ENCODE measurements around the gene ZNF615.
A peak's percentile ranks its signal among the peaks of the same experiment; 100 is the strongest.
"Not testable (repeated sequence)": the region's sequence is repeated elsewhere in the genome, so short reads cannot be mapped to it uniquely, and the experiment has no call there.

The ZNF615 gene

DNA sequence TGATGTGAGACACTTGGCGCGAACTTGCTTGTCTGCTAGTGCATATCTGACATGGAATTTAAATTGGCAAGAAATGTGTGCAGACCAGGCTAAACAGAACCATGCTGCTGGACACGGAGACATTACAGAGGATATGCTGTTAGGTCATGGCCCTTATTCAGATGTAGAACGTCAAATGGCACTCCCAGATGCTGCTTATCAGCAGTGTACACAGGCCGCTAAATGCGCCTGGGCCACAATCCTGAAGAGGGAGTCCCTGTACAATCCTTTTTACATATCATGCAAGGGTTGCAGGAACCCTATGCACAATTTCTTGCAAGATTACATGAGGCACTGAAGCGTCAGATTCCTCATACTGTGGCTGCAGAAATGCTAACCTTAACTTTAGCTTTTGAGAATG lies 30.7 kb downstream of the ZNF615 start:
- no peak for DNase-seq (ENCODE audit: low read depth)
- no peak overlapping the region for H3K4me3 ChIP-seq (ENCODE audit: low read depth, low read length)
- TF ChIP-seq CTCF (IDR thresholded peaks at IDR 0.05; ENCODE audit: insufficient read depth, low read depth, low read length, missing control alignments), result no peak

DNA sequence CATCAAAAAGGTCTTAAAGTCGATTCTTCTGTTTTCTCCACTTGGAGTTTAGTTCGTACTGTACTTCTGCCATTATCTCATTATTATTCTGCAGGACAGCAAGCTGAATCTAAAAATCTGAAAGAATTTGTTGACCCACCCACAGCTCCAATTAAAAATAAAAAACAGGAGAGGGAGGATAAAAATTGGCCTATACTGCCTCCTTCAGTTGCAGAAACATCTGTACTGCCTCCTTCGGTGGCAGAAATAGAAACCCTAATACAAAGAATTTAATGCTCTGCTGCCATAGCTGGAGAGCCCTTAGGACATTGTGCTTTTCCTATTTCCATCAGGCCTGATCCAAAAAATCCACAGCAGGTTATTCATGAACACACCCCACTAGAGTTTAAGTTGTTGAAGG lies 31.2 kb downstream of the ZNF615 start:
- no peak overlapping the region for H3K4me3 ChIP-seq (ENCODE audit: low read depth, low read length)
- DNase-seq (ENCODE audit: low read depth), result no peak
- TF ChIP-seq CTCF (IDR thresholded peaks at IDR 0.05; ENCODE audit: insufficient read depth, low read depth, low read length, missing control alignments), result no peak

- H3K4me3 ChIP-seq (ENCODE audit: low read depth, low read length); DNase-seq (ENCODE audit: low read depth): not testable (repeated sequence)
These were observed 32.2 kb downstream of the ZNF615 start for GRCh38 chr19:51975787-51976186.

DNA sequence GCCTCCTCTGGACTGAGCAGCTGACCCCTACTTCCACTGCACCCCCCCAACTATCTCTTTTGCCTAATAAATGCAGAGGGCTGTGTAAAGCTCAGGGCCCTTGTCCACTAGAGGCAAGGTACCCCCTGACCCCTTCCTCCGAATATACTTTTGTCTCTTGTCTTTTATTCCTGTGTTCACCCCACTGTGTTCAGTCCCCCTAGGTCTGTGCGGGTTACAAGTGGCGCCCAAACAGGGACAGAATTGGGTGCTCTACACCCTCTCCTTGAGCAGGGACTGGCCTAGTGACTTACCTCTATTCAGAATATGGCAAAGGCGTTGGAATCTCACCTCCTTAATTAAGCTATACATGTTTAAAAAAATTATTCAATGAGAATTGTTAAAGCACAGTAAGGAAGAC lies 36.4 kb downstream of the ZNF615 start:
- TF ChIP-seq CTCF (IDR thresholded peaks at IDR 0.05; ENCODE audit: insufficient read depth, low read depth, low read length, missing control alignments), result no peak
- no peak overlapping the region for H3K4me3 ChIP-seq (ENCODE audit: low read depth, low read length)
- peak; percentile 24 for DNase-seq (ENCODE audit: low read depth)

GRCh38 chr19:51970718-51971117 lies 37.3 kb downstream of the ZNF615 start:
- no peak for DNase-seq (ENCODE audit: low read depth)
- no peak for TF ChIP-seq CTCF (IDR thresholded peaks at IDR 0.05; ENCODE audit: insufficient read depth, low read depth, low read length, missing control alignments)
- H3K4me3 ChIP-seq (ENCODE audit: low read depth, low read length), result no peak overlapping the region

GRCh38 chr19:51965583-51965982 lies 42.4 kb downstream of the ZNF615 start:
- no peak overlapping the region for H3K4me3 ChIP-seq (ENCODE audit: low read depth, low read length)
- TF ChIP-seq CTCF (IDR thresholded peaks at IDR 0.05; ENCODE audit: insufficient read depth, low read depth, low read length, missing control alignments), result no peak
- DNase-seq (ENCODE audit: low read depth), result no peak

DNA sequence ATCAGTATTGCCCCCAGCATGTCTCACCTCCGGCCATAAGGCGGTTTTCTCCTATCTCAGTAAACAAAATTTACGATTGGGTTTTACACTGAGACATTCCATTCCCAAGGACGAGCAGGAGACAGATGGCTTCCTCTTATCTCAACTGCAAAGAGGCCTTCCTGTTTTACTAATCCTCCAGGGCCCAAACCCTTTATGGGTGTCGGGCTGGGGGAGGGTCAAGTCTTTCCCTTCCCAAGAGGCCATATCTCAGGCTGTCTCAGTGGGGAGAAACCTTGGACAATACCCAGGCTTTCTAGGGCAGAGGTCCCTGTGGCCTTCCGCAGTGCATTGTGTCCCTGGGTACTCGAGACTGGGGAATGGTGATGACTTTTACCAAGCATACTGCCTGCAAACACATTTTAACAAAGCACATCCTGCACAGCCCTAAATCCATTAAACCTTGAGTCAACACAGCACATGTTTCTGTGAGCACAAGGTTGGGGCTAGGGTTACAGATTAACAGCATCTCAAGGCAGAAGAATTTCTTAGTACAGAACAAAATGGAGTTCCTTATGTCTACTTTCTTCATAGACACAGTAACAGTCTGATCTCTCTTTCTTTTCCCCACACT lies 47.3 kb downstream of the ZNF615 start:
- not testable (repeated sequence) for H3K4me3 ChIP-seq (ENCODE audit: low read depth, low read length); DNase-seq (ENCODE audit: low read depth)

- no peak overlapping the region for H3K4me3 ChIP-seq (ENCODE audit: low read depth, low read length)
- TF ChIP-seq CTCF (IDR thresholded peaks at IDR 0.05; ENCODE audit: insufficient read depth, low read depth, low read length, missing control alignments), result no peak
- no peak for DNase-seq (ENCODE audit: low read depth)
These were observed 48.2 kb downstream of the ZNF615 start for GRCh38 chr19:51959791-51960190.

- DNase-seq (ENCODE audit: low read depth); H3K4me3 ChIP-seq (ENCODE audit: low read depth, low read length): not testable (repeated sequence)
These were observed 50.2 kb downstream of the ZNF615 start for GRCh38 chr19:51957846-51958245.
